Measurements from ENCODE around the gene CCDC192.

- TF ChIP-seq POLR2A (IDR thresholded peaks at IDR 0.05) (no peak), CTCF (IDR thresholded peaks at IDR 0.05) (no peak)
Observed at GRCh38 chr5:127871503-127872153, 168.4 kb downstream of the CCDC192 start.
